AG09309 (cell line): Measurements from ENCODE around the gene NEXN.

Experiments
- DNase-seq: peaks from one replicate; pipeline ENCODE4 v3.0.0-alpha.2; 2010; ENCODE audit warnings: low read depth
- H3K4me3 ChIP-seq: 2 replicates; pipeline ENCODE4 v1.5.1; 2011; ENCODE audit warnings: mild to moderate bottlenecking, low read depth, low read length, moderate library complexity; ENCODE audit not compliant: control insufficient read depth
- TF ChIP-seq, protein P1 (sequence below): IDR thresholded peaks from 2 replicates; pipeline ENCODE4 v1.5.1; 2011; ENCODE audit warnings: mild to moderate bottlenecking, low read depth, low read length, inconsistent platforms; ENCODE audit not compliant: insufficient read depth, control insufficient read depth; ENCODE audit errors: missing control alignments

NEXN gene

GRCh38 chr1:77857552-77857951 lies 30.9 kb upstream of the NEXN start:
- H3K4me3 ChIP-seq, result no peak overlapping the region
- DNase-seq, result no peak
- TF ChIP-seq, protein P1, sequence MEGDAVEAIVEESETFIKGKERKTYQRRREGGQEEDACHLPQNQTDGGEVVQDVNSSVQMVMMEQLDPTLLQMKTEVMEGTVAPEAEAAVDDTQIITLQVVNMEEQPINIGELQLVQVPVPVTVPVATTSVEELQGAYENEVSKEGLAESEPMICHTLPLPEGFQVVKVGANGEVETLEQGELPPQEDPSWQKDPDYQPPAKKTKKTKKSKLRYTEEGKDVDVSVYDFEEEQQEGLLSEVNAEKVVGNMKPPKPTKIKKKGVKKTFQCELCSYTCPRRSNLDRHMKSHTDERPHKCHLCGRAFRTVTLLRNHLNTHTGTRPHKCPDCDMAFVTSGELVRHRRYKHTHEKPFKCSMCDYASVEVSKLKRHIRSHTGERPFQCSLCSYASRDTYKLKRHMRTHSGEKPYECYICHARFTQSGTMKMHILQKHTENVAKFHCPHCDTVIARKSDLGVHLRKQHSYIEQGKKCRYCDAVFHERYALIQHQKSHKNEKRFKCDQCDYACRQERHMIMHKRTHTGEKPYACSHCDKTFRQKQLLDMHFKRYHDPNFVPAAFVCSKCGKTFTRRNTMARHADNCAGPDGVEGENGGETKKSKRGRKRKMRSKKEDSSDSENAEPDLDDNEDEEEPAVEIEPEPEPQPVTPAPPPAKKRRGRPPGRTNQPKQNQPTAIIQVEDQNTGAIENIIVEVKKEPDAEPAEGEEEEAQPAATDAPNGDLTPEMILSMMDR, result no peak

GRCh38 chr1:77858725-77859124 lies 29.7 kb upstream of the NEXN start:
- DNase-seq, result no peak
- TF ChIP-seq, protein P1, result no peak
- no peak overlapping the region for H3K4me3 ChIP-seq

- TF ChIP-seq, protein P1, result no peak
- no peak for DNase-seq
- no peak overlapping the region for H3K4me3 ChIP-seq
Measured at GRCh38 chr1:77859248-77859647, 29.2 kb upstream of the NEXN start.

DNA sequence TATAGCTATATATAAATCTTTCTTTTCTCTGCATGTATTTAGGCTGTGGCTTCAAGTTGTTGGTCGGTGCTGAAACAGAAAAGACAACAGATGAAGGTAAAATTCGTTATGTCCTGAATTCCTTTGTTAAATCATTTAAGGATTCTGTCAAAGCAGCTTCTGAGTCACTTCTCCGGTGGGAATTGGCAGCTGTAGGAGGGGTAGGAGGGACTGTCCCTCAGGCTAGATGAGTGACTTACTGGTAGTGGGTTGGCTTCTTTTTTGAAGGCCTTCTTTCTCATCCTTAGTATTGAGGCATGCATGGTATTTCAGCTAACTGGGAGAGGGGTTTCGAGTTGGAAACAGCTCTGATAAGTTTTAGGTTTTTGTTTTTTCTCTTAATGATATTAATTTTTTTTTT lies 22.1 kb upstream of the NEXN start:
- no peak overlapping the region for H3K4me3 ChIP-seq
- TF ChIP-seq, protein P1, result no peak
- DNase-seq, result no peak

- no peak for DNase-seq
- TF ChIP-seq, protein P1, result no peak
- no peak overlapping the region for H3K4me3 ChIP-seq
Measured at GRCh38 chr1:77872645-77873044, 15.8 kb upstream of the NEXN start.

GRCh38 chr1:77873461-77873860 lies 15.0 kb upstream of the NEXN start:
- no peak overlapping the region for H3K4me3 ChIP-seq
- DNase-seq, result no peak
- TF ChIP-seq, protein P1, result no peak
